H1 (cell line): ENCODE measurements around the gene NAMPT. TPM values are rescaled to one million over a fixed set of nuclear protein-coding genes. Genes with fewer than 3 reads are reported as not detected.

Experiments
- CTCF ChIP-seq, 3 experiments: IDR thresholded peaks; 1 replicate in 2 of 3; 2 replicates in 1 of 3; pipeline versions ENCODE4 v1.5.1 to v1.6.1; 2011; ENCODE audit warnings: low read length in 3 of 3, mild to moderate bottlenecking in 3 of 3, inconsistent platforms in 2 of 3, low read depth in 1 of 3, moderate library complexity in 1 of 3; ENCODE audit not compliant: insufficient read depth in 1 of 3; ENCODE audit errors: control extremely low read depth in 1 of 3
- polyA plus RNA-seq, 7 experiments: library from polyadenylated mRNA; depleted of rRNA in 3 of 7; stranded (reverse) in 5 of 7; unstranded in 2 of 7; fragments of >200 nt in 5 of 7; fragments of 200-250 nt in 2 of 7; gene quantifications; 1 replicate in 5 of 7; 2 replicates in 1 of 7; 4 replicates in 1 of 7; pipeline versions ENCODE4 v1.2.1 to v1.2.3, GENCODE V29; 2011 to 2013; ENCODE audit warnings: missing spikeins in 2 of 7, mixed read lengths in 2 of 7
- total RNA-seq: library from RNA; stranded (reverse); fragmentation: NEBNext Ultra II Directional; extraction: Animal tissue kit (Norgen Biotek cat#: 25700); gene quantifications from 2 replicates; pipeline ENCODE4 v1.2.1, GENCODE V29; 2021

Gene NAMPT
- total and polyA plus RNA-seq, 2 of the 8 experiments (the other 6 are each of a cell fraction or from before 2014, with no cell fraction given): 15.4 to 95.9 TPM

- TF ChIP-seq CTCF (IDR thresholded peaks at IDR 0.05; ENCODE audit: control extremely low read depth in 1 of 3, insufficient read depth in 1 of 3, low read depth in 1 of 3, low read length in 3 of 3): no peak
These were observed 81.3 kb downstream of the NAMPT start (continued) for GRCh38 chr7:106203473-106203872.
